HepG2 (cell line): ENCODE data around the gene STARD5.
"Not testable (repeated sequence)": the region's sequence is repeated elsewhere in the genome, so short reads cannot be mapped to it uniquely, and the experiment has no call there.

Source experiments
- CHD4 ChIP-seq: fragments of 200-600 bp; sonication (generic); IDR thresholded peaks from 2 replicates; pipeline ENCODE4 v1.7.0; 2017; ENCODE audit warnings: mild to moderate bottlenecking, low read length, borderline replicate concordance
- ELF4 ChIP-seq: sonication (generic); formaldehyde crosslinking; IDR thresholded peaks from 2 replicates; pipeline ENCODE4 v1.5.0; 2020; ENCODE audit warnings: missing genetic modification reagents, mild to moderate bottlenecking, moderate library complexity, borderline replicate concordance
- MXI1 ChIP-seq: IDR thresholded peaks from 3 replicates; pipeline ENCODE4 v1.6.1; 2012; ENCODE audit warnings: low read depth, low read length, inconsistent platforms, borderline replicate concordance
- REST ChIP-seq, 2 experiments: IDR thresholded peaks; 2 replicates each; pipeline ENCODE4 v1.6.1; 2011 to 2012; ENCODE audit warnings: low read length in 2 of 2, borderline replicate concordance in 1 of 2, low read depth in 1 of 2, mild to moderate bottlenecking in 1 of 2, moderate library complexity in 1 of 2
- TBP ChIP-seq: sonication (generic); formaldehyde crosslinking; IDR thresholded peaks from 2 replicates; pipeline ENCODE4 v1.5.0; 2020; ENCODE audit warnings: missing genetic modification reagents
- TFDP2 ChIP-seq: sonication (generic); formaldehyde crosslinking; IDR thresholded peaks from 2 replicates; pipeline ENCODE4 v1.4.0; 2020; ENCODE audit warnings: missing genetic modification reagents
- ZNF232 ChIP-seq: sonication (generic); formaldehyde crosslinking; IDR thresholded peaks from 2 replicates; pipeline ENCODE4 v1.4.0; 2020; ENCODE audit warnings: missing genetic modification reagents, borderline replicate concordance
- ZNF431 ChIP-seq: sonication (generic); formaldehyde crosslinking; IDR thresholded peaks from 2 replicates; pipeline ENCODE4 v1.9.0; 2022; ENCODE audit warnings: missing genetic modification reagents, low read depth, mild to moderate bottlenecking, borderline replicate concordance
- ZZZ3 ChIP-seq: sonication (generic); formaldehyde crosslinking; IDR thresholded peaks from 2 replicates; pipeline ENCODE4 v1.4.0; 2020; ENCODE audit warnings: missing genetic modification reagents, mild to moderate bottlenecking, borderline replicate concordance

GRCh38 chr15:81348691-81349090 lies 24.8 kb upstream of the STARD5 start:
- TF ChIP-seq ZNF232; CHD4; TFDP2 (CRISPR knock-in tag); ELF4 (CRISPR knock-in tag); REST (IDR thresholded peaks at IDR 0.05; ENCODE audit: borderline replicate concordance in 1 of 2, low read depth in 1 of 2, low read length in 2 of 2); ZNF431 (CRISPR knock-in tag); TBP (CRISPR knock-in tag); ZZZ3; MXI1: not testable (repeated sequence)
